DOHH2 (cell line): ENCODE measurements around the gene ZNF408.

Source experiments
- EZH2phosphoT487 ChIP-seq: fragments of 200-600 bp; sonication (generic); IDR thresholded peaks from 2 replicates; pipeline ENCODE4 v1.6.1; 2017; ENCODE audit warnings: borderline replicate concordance, mild to moderate bottlenecking, antibody characterized with exemption, low read length, moderate library complexity, mixed read lengths
- TF ChIP-seq, protein P1 (sequence below): fragments of 200-600 bp; sonication (generic); IDR thresholded peaks from one replicate; pipeline ENCODE4 v1.5.1; 2014; ENCODE audit warnings: antibody characterized with exemption, mild to moderate bottlenecking, low read depth, low read length; ENCODE audit not compliant: poor library complexity, severe bottlenecking

DNA sequence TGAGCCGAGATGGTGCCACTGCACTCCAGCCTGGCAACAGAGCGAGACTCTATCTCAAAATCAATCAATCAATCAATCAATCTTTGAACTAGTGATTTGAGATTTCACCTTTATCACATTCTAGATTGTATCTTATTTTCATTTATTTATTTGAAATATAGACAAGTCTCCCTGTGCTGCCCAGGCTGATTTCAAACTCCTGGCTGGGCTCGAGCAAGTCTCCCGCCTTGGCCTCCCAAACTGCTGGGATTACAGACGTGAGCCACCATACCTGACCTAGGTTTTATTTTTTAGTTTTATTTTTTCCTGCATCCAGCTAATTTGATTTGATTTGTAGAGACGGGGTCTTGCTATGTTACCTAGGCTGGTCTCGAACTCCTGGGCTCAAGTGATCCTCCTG is 35.3 kb downstream of the ZNF408 start:
- TF ChIP-seq, protein P1, sequence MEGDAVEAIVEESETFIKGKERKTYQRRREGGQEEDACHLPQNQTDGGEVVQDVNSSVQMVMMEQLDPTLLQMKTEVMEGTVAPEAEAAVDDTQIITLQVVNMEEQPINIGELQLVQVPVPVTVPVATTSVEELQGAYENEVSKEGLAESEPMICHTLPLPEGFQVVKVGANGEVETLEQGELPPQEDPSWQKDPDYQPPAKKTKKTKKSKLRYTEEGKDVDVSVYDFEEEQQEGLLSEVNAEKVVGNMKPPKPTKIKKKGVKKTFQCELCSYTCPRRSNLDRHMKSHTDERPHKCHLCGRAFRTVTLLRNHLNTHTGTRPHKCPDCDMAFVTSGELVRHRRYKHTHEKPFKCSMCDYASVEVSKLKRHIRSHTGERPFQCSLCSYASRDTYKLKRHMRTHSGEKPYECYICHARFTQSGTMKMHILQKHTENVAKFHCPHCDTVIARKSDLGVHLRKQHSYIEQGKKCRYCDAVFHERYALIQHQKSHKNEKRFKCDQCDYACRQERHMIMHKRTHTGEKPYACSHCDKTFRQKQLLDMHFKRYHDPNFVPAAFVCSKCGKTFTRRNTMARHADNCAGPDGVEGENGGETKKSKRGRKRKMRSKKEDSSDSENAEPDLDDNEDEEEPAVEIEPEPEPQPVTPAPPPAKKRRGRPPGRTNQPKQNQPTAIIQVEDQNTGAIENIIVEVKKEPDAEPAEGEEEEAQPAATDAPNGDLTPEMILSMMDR: no peak
- TF ChIP-seq EZH2phosphoT487: no peak
